Measurements from ENCODE around the gene ZC3H11A. TPM values are rescaled to one million over a fixed set of nuclear protein-coding genes. Genes with fewer than 3 reads are reported as not detected.

The ZC3H11A gene
- total and polyA plus RNA-seq, 2 of the 13 experiments (the other 11 are each of a cell fraction or from before 2014, with no cell fraction given) = 56.9 to 59.7 TPM

DNA sequence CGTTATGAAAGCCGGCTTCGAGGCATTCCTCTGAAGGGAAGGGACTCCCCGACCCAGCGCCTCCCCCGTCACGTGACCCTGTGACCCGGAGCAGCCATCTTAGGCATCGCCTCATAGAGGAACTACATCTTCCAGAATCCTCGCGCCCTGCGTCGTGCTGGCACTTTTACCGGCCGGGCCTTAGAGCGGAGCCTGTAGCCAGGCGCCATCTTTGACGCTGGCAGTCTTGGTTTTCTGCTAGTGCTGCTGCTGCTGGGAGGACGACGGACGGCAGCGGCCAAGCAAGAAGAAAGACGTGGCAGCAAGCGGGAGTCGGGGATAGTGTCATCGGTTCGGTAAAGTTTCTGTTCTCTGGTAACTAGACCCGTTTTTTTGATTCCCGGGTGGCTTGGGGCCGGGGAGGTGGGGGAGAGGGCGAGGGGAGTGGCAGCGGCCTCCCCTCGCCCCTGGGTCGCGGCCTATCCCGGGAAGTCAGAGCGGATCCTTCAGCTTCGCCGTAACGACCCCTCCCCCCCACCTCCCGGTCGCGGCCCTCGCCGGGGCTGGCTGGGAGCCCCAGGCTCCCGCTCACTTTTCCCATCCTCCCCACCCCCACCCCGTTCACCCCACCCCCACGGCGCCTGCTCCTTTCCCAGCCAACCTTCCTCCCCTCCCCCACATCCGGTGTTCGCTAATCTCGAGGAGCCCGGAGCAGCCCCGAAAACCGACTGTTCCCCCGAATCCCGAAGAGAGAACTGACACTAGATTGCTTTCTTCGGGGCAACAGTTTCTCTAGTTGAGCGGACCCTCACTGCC, at the start of gene ZC3H11A, which contains the start of gene ZBED6 (continued):
- TF ChIP-seq, protein P1, sequence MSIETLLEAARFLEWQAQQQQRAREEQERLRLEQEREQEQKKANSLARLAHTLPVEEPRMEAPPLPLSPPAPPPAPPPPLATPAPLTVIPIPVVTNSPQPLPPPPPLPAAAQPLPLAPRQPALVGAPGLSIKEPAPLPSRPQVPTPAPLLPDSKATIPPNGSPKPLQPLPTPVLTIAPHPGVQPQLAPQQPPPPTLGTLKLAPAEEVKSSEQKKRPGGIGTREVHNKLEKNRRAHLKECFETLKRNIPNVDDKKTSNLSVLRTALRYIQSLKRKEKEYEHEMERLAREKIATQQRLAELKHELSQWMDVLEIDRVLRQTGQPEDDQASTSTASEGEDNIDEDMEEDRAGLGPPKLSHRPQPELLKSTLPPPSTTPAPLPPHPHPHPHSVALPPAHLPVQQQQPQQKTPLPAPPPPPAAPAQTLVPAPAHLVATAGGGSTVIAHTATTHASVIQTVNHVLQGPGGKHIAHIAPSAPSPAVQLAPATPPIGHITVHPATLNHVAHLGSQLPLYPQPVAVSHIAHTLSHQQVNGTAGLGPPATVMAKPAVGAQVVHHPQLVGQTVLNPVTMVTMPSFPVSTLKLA (IDR thresholded peaks at IDR 0.05) = no peak
- TF ChIP-seq FOXC1 (CRISPR knock-in tag; IDR thresholded peaks at IDR 0.05; ENCODE audit: borderline replicate concordance) (no peak; the same call in 1 of the 2 replicates), CBX2 (IDR thresholded peaks at IDR 0.05; ENCODE audit: low read depth, low read length) (no peak), CBX2 (CRISPR knock-in tag; IDR thresholded peaks at IDR 0.05; ENCODE audit: low read depth) (no peak), SRSF9 (IDR thresholded peaks at IDR 0.05; ENCODE audit: borderline replicate concordance, insufficient read depth, low read depth, low read length, poor library complexity, severe bottlenecking) (no peak), ZFP36L1 (CRISPR knock-in tag; IDR thresholded peaks at IDR 0.05) (no peak), IKZF4 (CRISPR knock-in tag; IDR thresholded peaks at IDR 0.05; ENCODE audit: borderline replicate concordance, low read depth, not compliant biosample characterization) (no peak), KLF13 (CRISPR knock-in tag; IDR thresholded peaks at IDR 0.05) (no peak), ZNF501 (CRISPR knock-in tag; IDR thresholded peaks at IDR 0.05) (peak; percentile 68), NFRKB (IDR thresholded peaks at IDR 0.05) (peak; percentile 90), ZNF224 (CRISPR knock-in tag; IDR thresholded peaks at IDR 0.05) (no peak), ZNF180 (CRISPR knock-in tag; IDR thresholded peaks at IDR 0.05; ENCODE audit: borderline replicate concordance, low read depth) (no peak), ZNF274 (CRISPR knock-in tag; IDR thresholded peaks at IDR 0.05) (peak; percentile 58; the same call in 1 of the 2 replicates), TCF12 (IDR thresholded peaks at IDR 0.05) (no peak), TCF12 (CRISPR knock-in tag; IDR thresholded peaks at IDR 0.05) (no peak), CC2D1A (CRISPR knock-in tag; IDR thresholded peaks at IDR 0.05) (no peak), XRCC5 (optimal IDR thresholded peaks at IDR 0.05; ENCODE audit: low read length) (no peak), ZNF7 (CRISPR knock-in tag; IDR thresholded peaks at IDR 0.05) (no peak), HBP1 (CRISPR knock-in tag; IDR thresholded peaks at IDR 0.05; ENCODE audit: low read depth) (0 out of 2 replicates have a peak, but pooled peaks have one; percentile 30), ZNF205 (CRISPR knock-in tag; IDR thresholded peaks at IDR 0.05) (no peak), MTA1 (CRISPR knock-in tag; IDR thresholded peaks at IDR 0.05; ENCODE audit: borderline replicate concordance) (0 out of 2 replicates have a peak, but pooled peaks have one; percentile 36), ETV6 (CRISPR knock-in tag; conservative IDR thresholded peaks at IDR 0.05) (peak; percentile 74), ZSCAN21 (CRISPR knock-in tag; IDR thresholded peaks at IDR 0.05; ENCODE audit: borderline replicate concordance) (peak; percentile 49; the same call in 1 of the 2 replicates), KDM6A (CRISPR knock-in tag; IDR thresholded peaks at IDR 0.05; ENCODE audit: low read depth) (no peak), ZNF614 (CRISPR knock-in tag; IDR thresholded peaks at IDR 0.05; ENCODE audit: borderline replicate concordance) (peak; percentile 74), ZNF589 (CRISPR knock-in tag; conservative IDR thresholded peaks at IDR 0.05) (peak; percentile 13; the same call in 1 of the 2 replicates), FOXK1 (CRISPR knock-in tag; IDR thresholded peaks at IDR 0.05; ENCODE audit: borderline replicate concordance, low read depth) (peak; percentile 54; the same call in 1 of the 2 replicates)
- TF ChIP-seq, protein P2, sequence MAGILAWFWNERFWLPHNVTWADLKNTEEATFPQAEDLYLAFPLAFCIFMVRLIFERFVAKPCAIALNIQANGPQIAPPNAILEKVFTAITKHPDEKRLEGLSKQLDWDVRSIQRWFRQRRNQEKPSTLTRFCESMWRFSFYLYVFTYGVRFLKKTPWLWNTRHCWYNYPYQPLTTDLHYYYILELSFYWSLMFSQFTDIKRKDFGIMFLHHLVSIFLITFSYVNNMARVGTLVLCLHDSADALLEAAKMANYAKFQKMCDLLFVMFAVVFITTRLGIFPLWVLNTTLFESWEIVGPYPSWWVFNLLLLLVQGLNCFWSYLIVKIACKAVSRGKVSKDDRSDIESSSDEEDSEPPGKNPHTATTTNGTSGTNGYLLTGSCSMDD (CRISPR knock-in tag; IDR thresholded peaks at IDR 0.05) = no peak
